Activated CD8-positive, alpha-beta T cell treated with anti-CD3 and anti-CD28 coated beads for 36 hours (primary cell): Measurements from ENCODE around the gene YWHAH. TPM values are rescaled to one million over a fixed set of nuclear protein-coding genes. Genes with fewer than 3 reads are reported as not detected.

Source experiments
- ATAC-seq: fragments of 200-7000 bp; cut with Tn5 transposase; one replicate; pipeline ENCODE4 v1.10.0; 2021; ENCODE audit warnings: mild to moderate bottlenecking, moderate library complexity
- CTCF ChIA-PET: fragments of 350-600 bp; sonication (Branson Sonifier 250); formaldehyde crosslinking; loops from one replicate; lab custom pipeline; 2021; ENCODE audit warnings: antibody characterized with exemption; lab: Charles Lee
- POLR2A ChIA-PET: fragments of 350-600 bp; sonication (Branson Sonifier 250); formaldehyde crosslinking; loops from one replicate; lab custom pipeline; 2021; ENCODE audit warnings: antibody characterized with exemption; lab: Charles Lee
- DNase-seq: peaks from one replicate; pipeline ENCODE4 v3.0.0-alpha.2; 2020
- H3K27ac Mint-ChIP-seq: one replicate; pipeline ENCODE4 v1.8.0; 2021; ENCODE audit warnings: mild to moderate bottlenecking, mixed read lengths
- H3K27me3 Mint-ChIP-seq: one replicate; pipeline ENCODE4 v1.8.0; 2021; ENCODE audit warnings: mixed read lengths
- H3K36me3 Mint-ChIP-seq: one replicate; pipeline ENCODE4 v1.8.0; 2021; ENCODE audit warnings: low read depth, mixed read lengths
- H3K4me1 Mint-ChIP-seq: one replicate; pipeline ENCODE4 v1.8.0; 2021; ENCODE audit warnings: low read depth, mixed read lengths
- H3K4me3 Mint-ChIP-seq: one replicate; pipeline ENCODE4 v1.8.0; 2021; ENCODE audit warnings: mild to moderate bottlenecking, moderate library complexity, mixed read lengths
- H3K9me3 Mint-ChIP-seq: one replicate; pipeline ENCODE4 v1.8.0; 2021; ENCODE audit warnings: mixed read lengths
- CTCF ChIP-seq: fragments of 200-600 bp; IDR thresholded peaks from one replicate; pipeline ENCODE4 v1.8.0; 2022; ENCODE audit warnings: antibody characterized with exemption, mild to moderate bottlenecking
- intact Hi-C: fragments of 100-400 bp; cut with micrococcal nuclease; formaldehyde crosslinking; loops from one replicate; pipeline ENCODE4 v1.10.0; 2022
- total RNA-seq, 2 experiments: library from RNA; stranded (reverse); gene quantifications; one replicate each; pipeline ENCODE4 v1.2.3, GENCODE V29; 2021

YWHAH gene
- total RNA-seq, 2 experiments from 2014 or later, result 123 to 126 TPM

DNA sequence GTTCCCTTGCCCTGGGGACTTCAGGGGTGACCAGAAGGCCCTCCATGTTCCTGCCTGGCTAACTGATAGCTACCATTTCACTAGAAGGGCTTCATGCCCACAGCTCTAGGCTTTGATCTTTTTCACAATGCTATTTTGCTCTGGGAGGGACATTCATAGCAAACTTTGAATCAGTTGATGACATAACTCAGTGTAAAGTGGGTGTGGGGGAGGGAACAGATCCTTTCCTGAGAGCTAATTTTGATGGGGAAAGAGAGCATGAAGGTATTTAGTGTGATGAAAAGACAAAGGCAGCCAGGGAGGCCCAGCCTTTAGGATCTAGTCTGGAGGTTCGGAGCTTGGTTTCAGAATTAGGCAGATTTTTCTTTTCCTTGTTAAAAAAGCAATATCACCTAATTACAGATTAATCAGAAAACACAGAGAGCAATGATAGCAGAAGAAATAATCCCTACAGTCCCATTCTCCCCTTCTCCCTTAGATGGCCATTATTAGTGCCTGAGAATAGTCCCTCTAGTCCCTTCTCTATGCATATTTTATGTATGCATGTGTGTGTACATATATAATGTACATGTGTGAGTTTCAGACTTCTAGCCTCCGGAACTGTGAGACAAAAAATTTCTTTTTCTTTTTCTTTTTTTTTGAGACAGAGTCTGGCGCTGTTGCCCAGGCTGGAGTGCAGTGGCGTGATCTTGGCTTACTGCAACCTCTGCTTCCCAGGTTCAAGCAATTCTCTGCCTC, 46.9 kb downstream of the YWHAH start:
- H3K4me3 Mint-ChIP-seq, result no peak overlapping the region

DNA sequence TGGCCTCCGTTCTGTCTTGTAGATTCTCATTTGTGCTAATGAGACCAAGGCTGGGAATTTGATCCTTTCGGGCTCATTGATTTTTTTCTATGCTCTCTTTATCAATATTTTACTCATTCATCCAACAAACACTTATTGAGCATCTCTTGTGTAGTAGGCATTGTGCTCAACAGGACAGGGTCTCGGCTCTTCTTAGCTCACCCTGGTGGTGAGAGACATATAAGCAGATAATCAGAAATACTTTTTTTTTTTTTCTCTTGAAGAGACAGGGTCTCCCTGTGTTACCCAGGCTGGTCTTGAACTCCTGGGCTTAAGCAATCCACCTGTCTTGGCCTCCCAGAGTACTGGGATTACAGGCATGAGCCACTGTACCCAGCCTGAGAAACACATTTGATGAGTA, 50.7 kb downstream of the YWHAH start:
- no peak overlapping the region for H3K27ac Mint-ChIP-seq
- ChIA-PET POLR2A (no interaction called here), CTCF (interaction anchor here (1.1 to 1.6 kb wide), 2 partner anchors 18 to 25 kb away, joined by 4 to 7 read pairs; no protein-coding TSS in a partner anchor)
- no peaks in the 10 kb centered on the region for H3K4me1 Mint-ChIP-seq
- no peaks in the 10 kb centered on the region for H3K9me3 Mint-ChIP-seq
- ATAC-seq, result no peak
- peaks cover 5% of the 10 kb centered on the region for H3K27me3 Mint-ChIP-seq
- no peaks in the 10 kb centered on the region for H3K36me3 Mint-ChIP-seq
- peak; percentile 17 for TF ChIP-seq CTCF
- intact Hi-C loops, result no loop called here
- no peak for DNase-seq
- H3K4me3 Mint-ChIP-seq, result no peak overlapping the region

More for the DNA sequence above, 46.9 kb downstream of the YWHAH start:
- Mint-ChIP-seq H3K27ac (no peak overlapping the region), H3K36me3 (no peaks in the 10 kb centered on the region), H3K27me3 (peaks cover 8% of the 10 kb centered on the region), H3K4me1 (no peaks in the 10 kb centered on the region), H3K9me3 (no peaks in the 10 kb centered on the region)
- CTCF ChIA-PET, result interaction anchor here (1.0 to 1.5 kb wide), 4 partner anchors 10 to 21 kb away, joined by 3 to 5 read pairs (median 3); no protein-coding TSS in a partner anchor
- POLR2A ChIA-PET, result no interaction called here
- TF ChIP-seq CTCF, result no peak
- intact Hi-C loops, result no loop called here
- ATAC-seq, result no peak
- DNase-seq, result no peak

GRCh38 chr22:31995807-31996206, 51.5 kb downstream of the YWHAH start:
- H3K9me3 Mint-ChIP-seq, result no peaks in the 10 kb centered on the region
- ChIA-PET CTCF (no interaction called here), POLR2A (no interaction called here)
- DNase-seq, result no peak
- H3K27me3 Mint-ChIP-seq, result peaks cover 4% of the 10 kb centered on the region
- H3K36me3 Mint-ChIP-seq, result no peaks in the 10 kb centered on the region
- intact Hi-C loops, result no loop called here
- ATAC-seq, result no peak
- no peak overlapping the region for H3K4me3 Mint-ChIP-seq
- no peak overlapping the region for H3K27ac Mint-ChIP-seq
- no peaks in the 10 kb centered on the region for H3K4me1 Mint-ChIP-seq
- TF ChIP-seq CTCF, result no peak

GRCh38 chr22:31998784-31999385, 54.5 kb downstream of the YWHAH start:
- no peak for TF ChIP-seq CTCF
- Mint-ChIP-seq H3K4me1 (no peaks in the 10 kb centered on the region), H3K9me3 (no peaks in the 10 kb centered on the region), H3K36me3 (no peaks in the 10 kb centered on the region), H3K27ac (no peak overlapping the region), H3K4me3 (no peak overlapping the region), H3K27me3 (peaks cover 4% of the 10 kb centered on the region)
- DNase-seq, result no peak
- CTCF ChIA-PET, result interaction anchor here (0.8 kb wide), 1 partner anchor 22 kb away, joined by 3 read pairs; no protein-coding TSS in a partner anchor
- intact Hi-C loops, result no loop called here
- ATAC-seq, result no peak
- POLR2A ChIA-PET, result no interaction called here

DNA sequence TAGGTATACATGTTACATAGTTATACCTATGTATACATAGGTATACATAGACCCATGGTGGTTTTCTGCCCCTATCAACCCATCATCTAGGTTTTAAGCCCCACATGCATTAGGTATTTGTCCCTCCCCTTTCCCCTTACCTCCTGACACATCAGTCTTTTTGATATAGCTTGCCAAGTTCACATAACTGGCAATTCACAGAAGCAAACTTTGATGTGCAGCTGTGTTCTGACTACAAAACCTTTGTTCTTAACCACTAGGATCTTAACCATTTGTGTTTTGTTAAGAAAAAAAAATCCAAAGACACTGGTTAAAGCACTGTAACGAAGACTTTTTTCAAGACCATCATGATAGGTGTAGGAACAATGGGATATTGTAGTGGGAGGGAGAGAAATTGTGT, 55.8 kb downstream of the YWHAH start:
- DNase-seq (no peak), ATAC-seq (no peak)
- Mint-ChIP-seq H3K9me3 (no peaks in the 10 kb centered on the region), H3K27ac (no peak overlapping the region), H3K27me3 (peaks cover 4% of the 10 kb centered on the region), H3K4me1 (no peaks in the 10 kb centered on the region), H3K4me3 (no peak overlapping the region), H3K36me3 (no peaks in the 10 kb centered on the region)
- POLR2A ChIA-PET, result no interaction called here
- intact Hi-C loops, result no loop called here
- CTCF ChIA-PET, result interaction anchor here (0.7 kb wide), 1 partner anchor 23 kb away, joined by 3 read pairs; no protein-coding TSS in a partner anchor
- TF ChIP-seq CTCF, result no peak
